HPDE6-E6E7 (cell line): ENCODE data around the gene LRGUK.

Experiments
- DNase-seq: peaks from one replicate; pipeline ENCODE4 v3.0.0; 2011; ENCODE audit warnings: missing footprints; ENCODE audit errors: extremely low spot score

LRGUK gene

GRCh38 chr7:134128829-134129228 is 1.7 kb downstream of the LRGUK start:
- DNase-seq = no peak

GRCh38 chr7:134129856-134130523 is 2.9 kb downstream of the LRGUK start:
- DNase-seq = no peak

- DNase-seq = no peak
These were observed 6.9 kb downstream of the LRGUK start for GRCh38 chr7:134134004-134134403.

GRCh38 chr7:134140889-134141867 is 14.0 kb downstream of the LRGUK start:
- DNase-seq = peak; percentile 66

GRCh38 chr7:134141868-134142264 is 14.7 kb downstream of the LRGUK start:
- no peak for DNase-seq

GRCh38 chr7:134153493-134154136 is 26.5 kb downstream of the LRGUK start:
- DNase-seq = no peak

- DNase-seq = no peak
These were observed 27.5 kb downstream of the LRGUK start for GRCh38 chr7:134154581-134155130.

GRCh38 chr7:134155206-134155605 is 28.1 kb downstream of the LRGUK start:
- no peak for DNase-seq

GRCh38 chr7:134155871-134156270 is 28.7 kb downstream of the LRGUK start:
- no peak for DNase-seq

- no peak for DNase-seq
These were observed 38.1 kb downstream of the LRGUK start for GRCh38 chr7:134165252-134165651.

- no peak for DNase-seq
These were observed 40.1 kb downstream of the LRGUK start for GRCh38 chr7:134167250-134167649.

GRCh38 chr7:134167841-134168240 is 40.7 kb downstream of the LRGUK start:
- DNase-seq = no peak

GRCh38 chr7:134174795-134175261 is 47.7 kb downstream of the LRGUK start:
- peak; percentile 89 for DNase-seq

GRCh38 chr7:134175334-134176036 is 48.3 kb downstream of the LRGUK start:
- no peak for DNase-seq

- DNase-seq = no peak
These were observed 48.9 kb downstream of the LRGUK start for GRCh38 chr7:134176037-134176350.

GRCh38 chr7:134179036-134180011 is 52.2 kb downstream of the LRGUK start:
- DNase-seq = no peak

GRCh38 chr7:134180376-134180775 is 53.2 kb downstream of the LRGUK start:
- DNase-seq = no peak

GRCh38 chr7:134182078-134182477 is 54.9 kb downstream of the LRGUK start:
- peak; percentile 31 for DNase-seq

GRCh38 chr7:134184767-134185166 is 57.6 kb downstream of the LRGUK start:
- DNase-seq = peak; percentile 48

- no peak for DNase-seq
These were observed 58.9 kb downstream of the LRGUK start for GRCh38 chr7:134186027-134186426.
